ENCODE measurements around the gene SMYD4. TPM values are rescaled to one million over a fixed set of nuclear protein-coding genes. Genes with fewer than 3 reads are reported as not detected.
A peak's percentile ranks its signal among the peaks of the same experiment; 100 is the strongest.

SMYD4 gene
- total and polyA plus RNA-seq, 2 donors from 2014 or later = 3.4 to 12.2 TPM

DNA sequence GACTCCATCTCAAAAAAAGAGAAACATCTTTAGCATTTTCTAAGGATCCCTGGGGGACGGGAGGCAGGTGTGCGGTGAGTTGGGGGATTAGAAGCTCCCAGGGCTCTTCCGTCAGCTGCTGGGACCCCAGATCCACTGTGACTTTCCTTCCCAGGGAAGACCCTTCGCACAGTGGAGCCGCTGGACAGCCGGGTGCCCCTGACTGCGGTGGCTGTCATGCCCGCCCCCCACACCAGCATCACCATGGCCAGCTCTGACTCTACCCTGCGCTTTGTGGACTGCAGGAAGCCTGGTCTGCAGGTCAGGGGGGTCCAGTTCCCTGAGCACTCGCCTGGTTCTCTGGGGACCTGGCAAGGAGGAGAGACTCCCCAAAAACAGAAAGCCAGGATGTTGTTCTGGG is 94.3 kb downstream of the SMYD4 start:
- no peak overlapping the region for H3K4me3 ChIP-seq (ENCODE audit: low read length in 3 of 3)
- TF ChIP-seq, protein P1, sequence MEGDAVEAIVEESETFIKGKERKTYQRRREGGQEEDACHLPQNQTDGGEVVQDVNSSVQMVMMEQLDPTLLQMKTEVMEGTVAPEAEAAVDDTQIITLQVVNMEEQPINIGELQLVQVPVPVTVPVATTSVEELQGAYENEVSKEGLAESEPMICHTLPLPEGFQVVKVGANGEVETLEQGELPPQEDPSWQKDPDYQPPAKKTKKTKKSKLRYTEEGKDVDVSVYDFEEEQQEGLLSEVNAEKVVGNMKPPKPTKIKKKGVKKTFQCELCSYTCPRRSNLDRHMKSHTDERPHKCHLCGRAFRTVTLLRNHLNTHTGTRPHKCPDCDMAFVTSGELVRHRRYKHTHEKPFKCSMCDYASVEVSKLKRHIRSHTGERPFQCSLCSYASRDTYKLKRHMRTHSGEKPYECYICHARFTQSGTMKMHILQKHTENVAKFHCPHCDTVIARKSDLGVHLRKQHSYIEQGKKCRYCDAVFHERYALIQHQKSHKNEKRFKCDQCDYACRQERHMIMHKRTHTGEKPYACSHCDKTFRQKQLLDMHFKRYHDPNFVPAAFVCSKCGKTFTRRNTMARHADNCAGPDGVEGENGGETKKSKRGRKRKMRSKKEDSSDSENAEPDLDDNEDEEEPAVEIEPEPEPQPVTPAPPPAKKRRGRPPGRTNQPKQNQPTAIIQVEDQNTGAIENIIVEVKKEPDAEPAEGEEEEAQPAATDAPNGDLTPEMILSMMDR (IDR thresholded peaks at IDR 0.05; ENCODE audit: borderline replicate concordance, extremely low read depth, insufficient read depth) = no peak
- H3K27ac ChIP-seq (ENCODE audit: low read depth in 2 of 2, low read length in 2 of 2) = peak overlapping the region in 1 of 2 donors; percentile 76
- no peak overlapping the region for H3K9ac ChIP-seq (ENCODE audit: low read length in 3 of 3)
- DNase-seq = no peak
- no peaks in the 10 kb centered on the region for H3K27me3 ChIP-seq (ENCODE audit: control insufficient read depth, insufficient read depth, low read length)
- peaks cover 0 to 3% (median 3%) of the 10 kb centered on the region in 3 donors for H3K36me3 ChIP-seq (ENCODE audit: control insufficient read depth in 2 of 3, insufficient read depth in 3 of 3, low read length in 3 of 3)
- H3K9me3 ChIP-seq (ENCODE audit: control insufficient read depth in 2 of 3, insufficient read depth in 1 of 3, low read length in 3 of 3) = no peaks in the 10 kb centered on the region
- H3K4me1 ChIP-seq (ENCODE audit: control insufficient read depth in 2 of 3, insufficient read depth in 2 of 3, low read depth in 1 of 3, low read length in 3 of 3) = peaks cover 3 to 32% (median 6%) of the 10 kb centered on the region in 3 donors
- intact Hi-C loops (cut with DNase I) = no loop called here
- FAIRE-seq = no peak

GRCh38 chr17:1733759-1734158 is 95.9 kb downstream of the SMYD4 start:
- Histone ChIP-seq H3K36me3 (ENCODE audit: control insufficient read depth in 2 of 3, insufficient read depth in 3 of 3, low read length in 3 of 3) (peaks cover 0 to 3% (median 3%) of the 10 kb centered on the region in 3 donors), H3K4me3 (ENCODE audit: low read length in 3 of 3) (no peak overlapping the region), H3K9me3 (ENCODE audit: control insufficient read depth in 2 of 3, insufficient read depth in 1 of 3, low read length in 3 of 3) (no peaks in the 10 kb centered on the region), H3K4me1 (ENCODE audit: control insufficient read depth in 2 of 3, insufficient read depth in 2 of 3, low read depth in 1 of 3, low read length in 3 of 3) (peaks cover 3 to 32% (median 6%) of the 10 kb centered on the region in 3 donors), H3K27me3 (ENCODE audit: control insufficient read depth, insufficient read depth, low read length) (no peaks in the 10 kb centered on the region), H3K9ac (ENCODE audit: low read length in 3 of 3) (no peak overlapping the region), H3K27ac (ENCODE audit: low read depth in 2 of 2, low read length in 2 of 2) (no peak overlapping the region)
- FAIRE-seq (no peak), DNase-seq (no peak)
- intact Hi-C loops (cut with DNase I) = no loop called here
- TF ChIP-seq, protein P1 (IDR thresholded peaks at IDR 0.05; ENCODE audit: borderline replicate concordance, extremely low read depth, insufficient read depth) = no peak

DNA sequence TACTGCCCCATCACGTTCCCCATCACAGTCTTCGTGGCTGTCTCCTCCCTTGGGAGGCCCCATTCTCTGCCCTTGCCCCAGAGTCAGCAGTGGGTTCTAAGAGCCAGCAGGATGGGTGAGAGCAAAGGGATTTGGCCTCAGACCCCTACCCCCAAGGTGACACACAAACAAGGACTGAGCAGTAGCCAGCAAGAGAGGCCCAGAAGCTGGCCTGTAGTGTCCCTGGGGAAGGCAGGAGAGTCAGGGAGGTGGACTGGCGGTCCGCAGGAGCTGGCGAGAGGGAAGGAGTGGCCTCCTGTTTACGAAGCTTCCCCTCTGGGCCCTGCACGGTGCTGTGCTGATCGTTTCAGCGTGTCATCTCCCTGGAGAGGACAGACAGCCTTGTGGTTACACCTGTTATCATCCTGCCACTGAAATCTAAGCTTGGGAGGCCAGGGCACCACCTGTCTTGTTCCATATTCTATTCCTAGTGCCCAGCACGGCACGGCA is 96.8 kb downstream of the SMYD4 start:
- intact Hi-C loops (cut with DNase I) = no loop called here
- peaks cover 3 to 34% (median 6%) of the 10 kb centered on the region in 3 donors for H3K4me1 ChIP-seq (ENCODE audit: control insufficient read depth in 2 of 3, insufficient read depth in 2 of 3, low read depth in 1 of 3, low read length in 3 of 3)
- no peak for FAIRE-seq

More for the DNA sequence above, 96.8 kb downstream of the SMYD4 start:
- H3K9me3 ChIP-seq (ENCODE audit: control insufficient read depth in 2 of 3, insufficient read depth in 1 of 3, low read length in 3 of 3) = no peaks in the 10 kb centered on the region
- TF ChIP-seq, protein P1 (IDR thresholded peaks at IDR 0.05; ENCODE audit: borderline replicate concordance, extremely low read depth, insufficient read depth) = no peak
- H3K27ac ChIP-seq (ENCODE audit: low read depth in 2 of 2, low read length in 2 of 2) = no peak overlapping the region
- no peak overlapping the region for H3K9ac ChIP-seq (ENCODE audit: low read length in 3 of 3)
- no peak overlapping the region for H3K4me3 ChIP-seq (ENCODE audit: low read length in 3 of 3)
- H3K27me3 ChIP-seq (ENCODE audit: control insufficient read depth, insufficient read depth, low read length) = no peaks in the 10 kb centered on the region
- DNase-seq = no peak
- H3K36me3 ChIP-seq (ENCODE audit: control insufficient read depth in 2 of 3, insufficient read depth in 3 of 3, low read length in 3 of 3) = peaks cover 0 to 3% (median 3%) of the 10 kb centered on the region in 3 donors

All from kidney (tissue), 14 donors.